Measurements from ENCODE around the gene SLC35A3. TPM values are rescaled to one million over a fixed set of nuclear protein-coding genes. Genes with fewer than 3 reads are reported as not detected.

Gene SLC35A3
- total and polyA plus RNA-seq, 9 of the 15 experiments (the other 6 are each of a cell fraction or from before 2014, with no cell fraction given): 3.5 to 21.7 (median 13.2) TPM

DNA sequence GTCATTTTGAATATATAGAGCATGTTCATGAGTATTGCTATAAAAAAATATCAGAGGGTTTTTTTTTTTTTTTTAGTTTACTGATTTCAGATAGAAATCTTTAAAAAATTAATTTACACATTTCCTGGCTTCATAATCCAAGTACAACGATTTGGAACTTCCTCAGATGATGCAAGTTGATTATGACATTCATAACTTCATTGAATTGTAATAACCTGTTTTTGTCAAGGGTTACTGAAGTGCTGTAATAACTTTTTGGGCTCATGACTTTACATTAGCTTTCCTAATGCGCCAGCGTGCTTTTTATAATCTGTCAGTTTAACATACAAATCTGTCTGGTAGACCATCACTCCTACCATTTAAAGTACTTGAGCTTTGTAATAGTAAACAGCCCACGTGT lies 81.6 kb downstream of the SLC35A3 start:
- no TSS peak for BruUV-seq (replicated peaks)
- ChIA-PET CTCF (ENCODE audit: low intra/inter-chr PET ratio) (no interaction called here), POLR2A (interaction anchor here (0.6 to 1.8 kb wide), 5 partner anchors 9 to 21 kb away, joined by 3 to 4 read pairs (median 3); no protein-coding TSS in a partner anchor)

More for the DNA sequence above, 81.6 kb downstream of the SLC35A3 start:
- H3K4me1 ChIP-seq (replicated peaks in 1 of 2; ENCODE audit: control insufficient read depth in 2 of 2, insufficient read depth in 2 of 2, low read length in 2 of 2): peaks cover 6 to 24% of the 10 kb centered on the region in 2 experiments
- TF ChIP-seq, protein P1, sequence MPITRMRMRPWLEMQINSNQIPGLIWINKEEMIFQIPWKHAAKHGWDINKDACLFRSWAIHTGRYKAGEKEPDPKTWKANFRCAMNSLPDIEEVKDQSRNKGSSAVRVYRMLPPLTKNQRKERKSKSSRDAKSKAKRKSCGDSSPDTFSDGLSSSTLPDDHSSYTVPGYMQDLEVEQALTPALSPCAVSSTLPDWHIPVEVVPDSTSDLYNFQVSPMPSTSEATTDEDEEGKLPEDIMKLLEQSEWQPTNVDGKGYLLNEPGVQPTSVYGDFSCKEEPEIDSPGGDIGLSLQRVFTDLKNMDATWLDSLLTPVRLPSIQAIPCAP (CRISPR knock-in tag; IDR thresholded peaks at IDR 0.05; ENCODE audit: borderline replicate concordance): no peak
- TF ChIP-seq CAMTA2 (CRISPR knock-in tag; conservative IDR thresholded peaks at IDR 0.05): no peak
- no peak for TF ChIP-seq ZNF431 (CRISPR knock-in tag; IDR thresholded peaks at IDR 0.05)
- no peak for TF ChIP-seq ZNF561 (CRISPR knock-in tag; conservative IDR thresholded peaks at IDR 0.05)
- TF ChIP-seq, protein P2, sequence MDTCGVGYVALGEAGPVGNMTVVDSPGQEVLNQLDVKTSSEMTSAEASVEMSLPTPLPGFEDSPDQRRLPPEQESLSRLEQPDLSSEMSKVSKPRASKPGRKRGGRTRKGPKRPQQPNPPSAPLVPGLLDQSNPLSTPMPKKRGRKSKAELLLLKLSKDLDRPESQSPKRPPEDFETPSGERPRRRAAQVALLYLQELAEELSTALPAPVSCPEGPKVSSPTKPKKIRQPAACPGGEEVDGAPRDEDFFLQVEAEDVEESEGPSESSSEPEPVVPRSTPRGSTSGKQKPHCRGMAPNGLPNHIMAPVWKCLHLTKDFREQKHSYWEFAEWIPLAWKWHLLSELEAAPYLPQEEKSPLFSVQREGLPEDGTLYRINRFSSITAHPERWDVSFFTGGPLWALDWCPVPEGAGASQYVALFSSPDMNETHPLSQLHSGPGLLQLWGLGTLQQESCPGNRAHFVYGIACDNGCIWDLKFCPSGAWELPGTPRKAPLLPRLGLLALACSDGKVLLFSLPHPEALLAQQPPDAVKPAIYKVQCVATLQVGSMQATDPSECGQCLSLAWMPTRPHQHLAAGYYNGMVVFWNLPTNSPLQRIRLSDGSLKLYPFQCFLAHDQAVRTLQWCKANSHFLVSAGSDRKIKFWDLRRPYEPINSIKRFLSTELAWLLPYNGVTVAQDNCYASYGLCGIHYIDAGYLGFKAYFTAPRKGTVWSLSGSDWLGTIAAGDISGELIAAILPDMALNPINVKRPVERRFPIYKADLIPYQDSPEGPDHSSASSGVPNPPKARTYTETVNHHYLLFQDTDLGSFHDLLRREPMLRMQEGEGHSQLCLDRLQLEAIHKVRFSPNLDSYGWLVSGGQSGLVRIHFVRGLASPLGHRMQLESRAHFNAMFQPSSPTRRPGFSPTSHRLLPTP (IDR thresholded peaks at IDR 0.05; ENCODE audit: borderline replicate concordance, extremely low read depth, insufficient read length): no peak
- no peak for TF ChIP-seq U2AF2 (optimal IDR thresholded peaks at IDR 0.05; ENCODE audit: low read depth, low read length)
- TF ChIP-seq, protein P3, sequence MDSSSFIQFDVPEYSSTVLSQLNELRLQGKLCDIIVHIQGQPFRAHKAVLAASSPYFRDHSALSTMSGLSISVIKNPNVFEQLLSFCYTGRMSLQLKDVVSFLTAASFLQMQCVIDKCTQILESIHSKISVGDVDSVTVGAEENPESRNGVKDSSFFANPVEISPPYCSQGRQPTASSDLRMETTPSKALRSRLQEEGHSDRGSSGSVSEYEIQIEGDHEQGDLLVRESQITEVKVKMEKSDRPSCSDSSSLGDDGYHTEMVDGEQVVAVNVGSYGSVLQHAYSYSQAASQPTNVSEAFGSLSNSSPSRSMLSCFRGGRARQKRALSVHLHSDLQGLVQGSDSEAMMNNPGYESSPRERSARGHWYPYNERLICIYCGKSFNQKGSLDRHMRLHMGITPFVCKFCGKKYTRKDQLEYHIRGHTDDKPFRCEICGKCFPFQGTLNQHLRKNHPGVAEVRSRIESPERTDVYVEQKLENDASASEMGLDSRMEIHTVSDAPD (CRISPR knock-in tag; IDR thresholded peaks at IDR 0.05): no peak
- H3K4me2 ChIP-seq (ENCODE audit: insufficient read depth, low read length): no peak overlapping the region
- no peaks in the 10 kb centered on the region for H3K27me3 ChIP-seq (ENCODE audit: control insufficient read depth in 2 of 2, insufficient read depth in 2 of 2, low read length in 2 of 2)
- FAIRE-seq (no peak), ATAC-seq (no peak), DNase-seq (ENCODE audit: extremely low read depth in 1 of 4, low spot score in 3 of 4) (no peak)
- in situ Hi-C loops (cut with MboI) (no loop called here), intact Hi-C loops (cut with micrococcal nuclease) (no loop called here)
- H3K79me2 ChIP-seq (ENCODE audit: control insufficient read depth, insufficient read depth, low read length): peaks cover 83% of the 10 kb centered on the region
- H3K9me3 ChIP-seq (replicated peaks; ENCODE audit: control insufficient read depth, insufficient read depth, low read depth, low read length): no peaks in the 10 kb centered on the region
- peaks cover 34% of the 10 kb centered on the region; the same call in 2 of the 3 replicates for H3K36me3 ChIP-seq (ENCODE audit: control insufficient read depth, insufficient read depth, low read length)
- no peak overlapping the region for H3K27ac ChIP-seq (ENCODE audit: extremely low read depth, low read depth, low read length)
- H3K9ac ChIP-seq (ENCODE audit: insufficient read depth in 1 of 2, low read depth in 2 of 2, low read length in 2 of 2): no peak overlapping the region
- peaks cover 21% of the 10 kb centered on the region for H4K20me1 ChIP-seq (replicated peaks; ENCODE audit: control insufficient read depth, insufficient read depth, low read length)
- WGBS (ENCODE audit: insufficient coverage, low coverage, missing lambda C conversion rate): 75% methylated on average over 4 of the region's 4 CpGs
- H3K4me3 ChIP-seq: no peak overlapping the region
- H3K9me1 ChIP-seq (ENCODE audit: control insufficient read depth, insufficient read depth, low read length): no peaks in the 10 kb centered on the region
- H2AFZ ChIP-seq (ENCODE audit: low read depth, low read length): no peak overlapping the region
